GM12878 (cell line): ENCODE results near the gene CLCNKB. TPM values are rescaled to one million over a fixed set of nuclear protein-coding genes. Genes with fewer than 3 reads are reported as not detected.

ENCODE experiments used
- ATAC-seq: fragments of 200-7000 bp; cut with Tn5 transposase; 3 replicates; pipeline ENCODE4 v1.9.1; 2020; ENCODE audit warnings: mild to moderate bottlenecking, moderate library complexity
- BruUV-seq: library from RNA; stranded (reverse); fragments of 400-500 nt; replicated peaks from 2 replicates; lab custom pipeline; 2021; lab: Mats Ljungman, UMichigan
- CTCF ChIA-PET: fragments of 300-600 bp; sonication (Branson Sonifier 250); formaldehyde crosslinking; extraction: SDS; loops from one replicate; lab custom pipeline; 2021; ENCODE audit warnings: inconsistent platforms; lab: Yijun Ruan, JAX
- POLR2A ChIA-PET: fragments of 350-600 bp; formaldehyde crosslinking; extraction: SDS; loops from one replicate; lab custom pipeline; 2021; ENCODE audit warnings: inconsistent platforms; lab: Charles Lee
- RAD21 ChIA-PET: fragments of 300-600 bp; sonication (Branson Sonifier 250); formaldehyde crosslinking; loops from one replicate; lab custom pipeline; 2023; ENCODE audit warnings: antibody characterized with exemption; ENCODE audit not compliant: unreplicated experiment; lab: Charles Lee
- SMC1A ChIA-PET: fragments of 300-600 bp; sonication (Branson Sonifier 250); formaldehyde crosslinking; loops from one replicate; lab custom pipeline; 2023; ENCODE audit not compliant: unreplicated experiment, uncharacterized antibody; lab: Charles Lee
- DNase-seq: peaks from one replicate; pipeline ENCODE4 v3.0.0-alpha.2; 2011; ENCODE audit warnings: low read depth, low spot score
- FAIRE-seq: peaks from 3 replicates; lab custom pipeline; 2011; peaks lifted over from hg19 to GRCh38; lab: Jason Lieb, UNC
- H2AFZ ChIP-seq: 2 replicates; pipeline ENCODE4 v1.6.0; 2011; ENCODE audit warnings: low read depth, low read length, control low read depth; ENCODE audit not compliant: control insufficient read depth
- H3K27ac ChIP-seq: 2 replicates; pipeline ENCODE4 v1.5.1; 2011; ENCODE audit warnings: control low read depth; ENCODE audit not compliant: control insufficient read depth, insufficient read depth
- H3K27me3 ChIP-seq, 2 experiments: replicated peaks in 1 of 2; 2 replicates each; pipeline versions ENCODE4 v1.6.0 to v1.6.1; 2011; ENCODE audit warnings: low read length in 1 of 2; ENCODE audit not compliant: control insufficient read depth in 2 of 2, insufficient read depth in 2 of 2
- H3K36me3 ChIP-seq, 2 experiments: 2 replicates each; pipeline ENCODE4 v1.5.1; 2011; ENCODE audit warnings: low read length in 1 of 2; ENCODE audit not compliant: control insufficient read depth in 2 of 2, insufficient read depth in 2 of 2
- H3K4me1 ChIP-seq: 2 replicates; pipeline ENCODE4 v1.6.1; 2011; ENCODE audit warnings: mild to moderate bottlenecking, low read length, moderate library complexity, mixed read lengths; ENCODE audit not compliant: control insufficient read depth, insufficient read depth
- H3K4me2 ChIP-seq: 2 replicates; pipeline ENCODE4 v1.6.0; 2011; ENCODE audit warnings: control low read depth; ENCODE audit not compliant: control insufficient read depth, insufficient read depth
- H3K4me3 ChIP-seq: fragments of 200-600 bp; sonication (generic); 2 replicates; pipeline ENCODE4 v1.5.1; 2016
- H3K79me2 ChIP-seq: 2 replicates; pipeline ENCODE4 v1.6.0; 2011; ENCODE audit warnings: low read length; ENCODE audit not compliant: control insufficient read depth, insufficient read depth
- H3K9ac ChIP-seq: 2 replicates; pipeline ENCODE4 v1.8.0; 2011; ENCODE audit warnings: low read length, control low read depth, mixed read lengths; ENCODE audit not compliant: control insufficient read depth, insufficient read depth
- H3K9me3 ChIP-seq: replicated peaks from 3 replicates; pipeline ENCODE4 v1.5.1; 2011; ENCODE audit warnings: mild to moderate bottlenecking, low read length; ENCODE audit not compliant: control insufficient read depth, insufficient read depth
- H4K20me1 ChIP-seq: 2 replicates; pipeline ENCODE4 v1.6.0; 2011; ENCODE audit not compliant: control insufficient read depth, insufficient read depth
- ESRRA ChIP-seq: IDR thresholded peaks from 2 replicates; pipeline ENCODE4 v1.6.1; 2012; ENCODE audit warnings: mild to moderate bottlenecking, low read length, improper control_type of control experiment
- EZH2 ChIP-seq: IDR thresholded peaks from 2 replicates; pipeline ENCODE4 v1.6.1; 2012; ENCODE audit warnings: low read depth, mild to moderate bottlenecking, control low read depth, inconsistent platforms, low read length, borderline replicate concordance; ENCODE audit not compliant: control insufficient read depth
- HCFC1 ChIP-seq: fragments of 150-350 bp; IDR thresholded peaks from 2 replicates; pipeline ENCODE4 v1.6.1; 2014; ENCODE audit warnings: low read length
- IKZF1 ChIP-seq: fragments of 450-650 bp; conservative IDR thresholded peaks from 2 replicates; pipeline ENCODE4 v1.6.1; 2017; ENCODE audit warnings: antibody characterized with exemption, mild to moderate bottlenecking
- NFIC ChIP-seq: IDR thresholded peaks from 2 replicates; pipeline ENCODE4 v1.6.1; 2012; ENCODE audit warnings: low read depth, mild to moderate bottlenecking, inconsistent platforms, low read length, moderate library complexity
- NFYA ChIP-seq: IDR thresholded peaks from 2 replicates; pipeline ENCODE4 v1.6.1; 2011; ENCODE audit warnings: low read depth, mild to moderate bottlenecking, low read length, improper control_type of control experiment, borderline replicate concordance
- NR2F1 ChIP-seq: fragments of 450-650 bp; conservative IDR thresholded peaks from 2 replicates; pipeline ENCODE4 v1.6.1; 2017; ENCODE audit warnings: mild to moderate bottlenecking
- POLR2AphosphoS2 ChIP-seq: IDR thresholded peaks from 2 replicates; pipeline ENCODE4 v1.6.1; 2011; ENCODE audit warnings: low read depth, mild to moderate bottlenecking, low read length, improper control_type of control experiment, moderate library complexity
- SMARCA5 ChIP-seq: fragments of 450-650 bp; IDR thresholded peaks from 2 replicates; pipeline ENCODE4 v1.6.1; 2017; ENCODE audit warnings: mild to moderate bottlenecking
- SMC3 ChIP-seq: IDR thresholded peaks from 2 replicates; pipeline ENCODE4 v1.6.1; 2011; ENCODE audit warnings: low read length, improper control_type of control experiment, borderline replicate concordance
- SPI1 ChIP-seq: IDR thresholded peaks from 2 replicates; pipeline ENCODE4 v1.6.1; 2011; ENCODE audit warnings: low read depth, mild to moderate bottlenecking, low read length, moderate library complexity, borderline replicate concordance; ENCODE audit not compliant: insufficient read depth
- ZNF207 ChIP-seq: fragments of 450-650 bp; IDR thresholded peaks from 2 replicates; pipeline ENCODE4 v1.6.1; 2014; ENCODE audit warnings: antibody characterized with exemption, mild to moderate bottlenecking, borderline replicate concordance
- WGBS: methylation state at CpG from one replicate; pipeline ENCODE4 v1.1.6; 2016; ENCODE audit warnings: low lambda C conversion rate; ENCODE audit not compliant: insufficient replicate concordance, insufficient coverage; ENCODE audit errors: missing lambda C conversion rate; 5-methylcytosine and 5-hydroxymethylcytosine counted together
- in situ Hi-C: fragments of 300-500 bp; cut with MboI; formaldehyde crosslinking; loops from 9 replicates; pipeline ENCODE4 v1.14.3; 2018; ENCODE audit warnings: mixed read lengths
- intact Hi-C: fragments of 100-400 bp; cut with micrococcal nuclease; formaldehyde crosslinking; loops from one replicate; pipeline ENCODE4 v1.14.2; 2022; ENCODE audit not compliant: unreplicated experiment
- polyA plus RNA-seq, 11 experiments: library from polyadenylated mRNA; depleted of rRNA in 4 of 11; unstranded in 6 of 11; stranded (reverse) in 5 of 11; fragments of >200 nt; fragmentation: Nextera tagmentation in 4 of 11; fragmentation: Illumina TruSeq in 1 of 11; extraction: Ambion mirVana in 4 of 11; extraction: Trizol in 1 of 11; gene quantifications; 1 replicate in 1 of 11; 2 replicates in 10 of 11; pipeline versions ENCODE4 v1.2.1 to v1.2.3, GENCODE V29; 2011 to 2016; ENCODE audit warnings: inconsistent platforms in 2 of 11, missing spikeins in 2 of 11, low read depth in 1 of 11
- total RNA-seq, 4 experiments: library from RNA; depleted of rRNA in 3 of 4; stranded (reverse); fragments of >200 nt in 3 of 4; fragmentation: Illumina TruSeq in 1 of 4; extraction: Trizol in 1 of 4; gene quantifications; 2 replicates each; pipeline versions ENCODE4 v1.2.1 to v1.2.3, GENCODE V29; 2013 to 2021
- TF ChIP-seq, protein P1 (sequence below): fragments of 450-650 bp; IDR thresholded peaks from 2 replicates; pipeline ENCODE4 v1.6.1; 2016; ENCODE audit warnings: mild to moderate bottlenecking

Gene CLCNKB
- total and polyA plus RNA-seq, 10 of the 15 experiments (the other 5 are each of a cell fraction or from before 2014, with no cell fraction given): 0.05 TPM; not detected in 9

DNA sequence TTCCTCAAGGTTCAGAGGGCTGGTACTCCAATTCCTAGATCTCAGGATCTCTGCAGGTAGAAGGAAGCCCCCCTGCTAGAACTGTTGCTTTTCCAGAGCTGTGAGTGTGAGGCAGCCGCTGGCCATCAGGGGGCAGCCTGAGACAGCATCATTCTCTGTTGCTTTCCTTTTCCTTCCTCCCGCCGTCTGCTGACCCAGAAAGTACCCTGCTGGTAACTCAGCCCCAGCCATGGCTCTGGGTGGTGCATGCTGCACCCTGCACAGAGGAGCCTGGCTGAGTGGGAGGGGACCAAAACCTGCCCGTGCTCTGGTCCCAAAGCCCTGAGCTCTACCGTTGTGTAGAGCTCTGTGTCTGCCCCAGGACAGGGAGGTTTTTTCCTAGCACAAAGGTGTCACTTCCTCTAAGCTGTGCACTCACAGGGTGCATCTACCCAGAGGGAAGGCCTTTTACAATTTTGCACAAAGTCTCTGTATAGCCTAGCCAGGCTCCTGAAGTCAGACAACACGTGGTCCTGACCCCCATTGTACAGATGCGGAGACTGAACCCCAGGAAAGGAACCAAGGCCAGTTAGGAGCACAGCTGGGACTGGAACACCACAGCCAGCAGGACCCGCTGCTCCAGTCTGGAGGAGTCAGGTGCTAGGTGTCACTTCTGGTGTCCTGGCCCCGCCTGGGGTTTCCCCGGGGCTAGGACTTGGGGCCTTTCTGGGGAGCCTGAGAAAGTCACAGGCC is 35.5 kb downstream of the CLCNKB start (continued):
- TF ChIP-seq, protein P1, sequence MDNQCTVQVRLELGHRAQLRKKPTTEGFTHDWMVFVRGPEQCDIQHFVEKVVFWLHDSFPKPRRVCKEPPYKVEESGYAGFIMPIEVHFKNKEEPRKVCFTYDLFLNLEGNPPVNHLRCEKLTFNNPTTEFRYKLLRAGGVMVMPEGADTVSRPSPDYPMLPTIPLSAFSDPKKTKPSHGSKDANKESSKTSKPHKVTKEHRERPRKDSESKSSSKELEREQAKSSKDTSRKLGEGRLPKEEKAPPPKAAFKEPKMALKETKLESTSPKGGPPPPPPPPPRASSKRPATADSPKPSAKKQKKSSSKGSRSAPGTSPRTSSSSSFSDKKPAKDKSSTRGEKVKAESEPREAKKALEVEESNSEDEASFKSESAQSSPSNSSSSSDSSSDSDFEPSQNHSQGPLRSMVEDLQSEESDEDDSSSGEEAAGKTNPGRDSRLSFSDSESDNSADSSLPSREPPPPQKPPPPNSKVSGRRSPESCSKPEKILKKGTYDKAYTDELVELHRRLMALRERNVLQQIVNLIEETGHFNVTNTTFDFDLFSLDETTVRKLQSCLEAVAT: no peak
- TF ChIP-seq SPI1 (peak; percentile 70; the same call in 1 of the 2 replicates), NFYA (no peak), NR2F1 (peak; percentile 13; the same call in 1 of the 2 replicates), IKZF1 (peak; percentile 67), SMARCA5 (peak; percentile 41; the same call in 1 of the 2 replicates)
- TF ChIP-seq, all 136 proteins: peak for 18

DNA sequence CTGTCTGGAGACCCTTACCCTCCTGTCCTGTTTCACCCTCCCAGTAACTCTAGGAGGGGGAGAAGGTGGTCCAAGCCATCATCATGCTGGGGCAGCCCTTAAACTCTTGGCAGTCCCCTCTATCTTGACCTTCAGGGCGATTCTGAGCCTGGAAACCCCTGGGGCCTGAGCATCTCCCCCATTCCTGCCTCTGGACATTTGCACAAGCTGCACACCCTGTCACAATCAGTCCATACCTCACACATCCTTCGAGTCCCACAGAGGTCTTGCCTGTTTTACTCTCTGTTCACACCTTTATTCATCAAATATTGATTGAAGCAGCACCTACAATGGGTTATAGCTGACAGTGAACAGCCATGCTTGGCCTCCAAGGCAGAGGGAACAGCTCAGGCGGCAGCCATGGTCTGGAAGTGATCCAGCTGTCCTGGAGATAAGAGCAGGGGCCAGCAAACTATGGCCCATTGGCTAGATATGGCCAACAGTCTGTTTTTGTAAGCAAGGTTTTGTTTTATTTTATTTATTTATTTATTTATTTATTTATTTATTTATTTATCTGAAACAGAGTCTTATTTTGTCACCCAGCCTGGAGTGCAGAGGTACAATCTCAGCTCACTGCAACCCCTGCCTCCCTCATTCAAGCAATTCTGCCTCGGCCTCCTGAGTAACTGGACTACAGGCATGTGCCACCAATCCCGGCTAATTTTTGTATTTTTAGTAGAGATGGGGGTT is 37.0 kb downstream of the CLCNKB start:
- POLR2A ChIA-PET: no interaction called here
- in situ Hi-C loops: loop anchor here (5.0 kb wide), 1 partner anchor 102 kb away; no protein-coding TSS in a partner anchor
- Histone ChIP-seq H3K4me2 (no peak overlapping the region), H3K4me1 (peaks cover 8% of the 10 kb centered on the region), H3K36me3 (no peaks in the 10 kb centered on the region), H3K79me2 (no peaks in the 10 kb centered on the region), H3K9ac (no peak overlapping the region), H4K20me1 (no peaks in the 10 kb centered on the region), H2AFZ (no peak overlapping the region), H3K9me3 (no peaks in the 10 kb centered on the region), H3K27ac (no peak overlapping the region), H3K4me3 (no peak overlapping the region), H3K27me3 (no peaks in the 10 kb centered on the region)
- ATAC-seq (no peak), FAIRE-seq (no peak), DNase-seq (no peak)
- RAD21 ChIA-PET: interaction anchor here (0.5 to 9.7 kb wide), 4 partner anchors 85 to 283 kb away, joined by 3 to 223 read pairs (median 11); no protein-coding TSS in a partner anchor
- intact Hi-C loops: no loop called here
- BruUV-seq: no TSS peak
- SMC1A ChIA-PET: interaction anchor here (1.1 to 4.9 kb wide), 8 partner anchors 37 to 284 kb away, joined by 3 to 63 read pairs (median 14); partner anchors contain the start of gene CPLANE2
- CTCF ChIA-PET: interaction anchor here (1.0 to 10.0 kb wide), 11 partner anchors 12 to 289 kb away, joined by 3 to 375 read pairs (median 14); no protein-coding TSS in a partner anchor
- TF ChIP-seq POLR2AphosphoS2 (no peak), SMC3 (no peak), ESRRA (no peak), ZNF207 (no peak), EZH2 (no peak), NFIC (no peak), HCFC1 (no peak)
- WGBS: 12% methylated on average over 5 of the region's 5 CpGs
